ENCODE data around the gene CYSRT1.

The CYSRT1 gene

GRCh38 chr9:137243626-137244485 is 18.9 kb downstream of the CYSRT1 start:
- no peak for DNase-seq (ENCODE audit: extremely low read depth, low read depth)
- 0 out of 2 replicates have a peak overlapping the region, but pooled peaks have one; percentile 3 for H3K4me3 ChIP-seq (replicated peaks; ENCODE audit: low read depth, low read length)
- TF ChIP-seq CTCF (IDR thresholded peaks at IDR 0.05; ENCODE audit: low read depth, low read length, missing control alignments): no peak

GRCh38 chr9:137244486-137245449 is 19.8 kb downstream of the CYSRT1 start:
- H3K4me3 ChIP-seq (replicated peaks; ENCODE audit: low read depth, low read length): no peak overlapping the region
- no peak for DNase-seq (ENCODE audit: extremely low read depth, low read depth)
- TF ChIP-seq CTCF (IDR thresholded peaks at IDR 0.05; ENCODE audit: low read depth, low read length, missing control alignments): no peak

GRCh38 chr9:137245450-137246421 is 20.8 kb downstream of the CYSRT1 start:
- TF ChIP-seq CTCF (IDR thresholded peaks at IDR 0.05; ENCODE audit: low read depth, low read length, missing control alignments): no peak
- DNase-seq (ENCODE audit: extremely low read depth, low read depth): no peak
- H3K4me3 ChIP-seq (replicated peaks; ENCODE audit: low read depth, low read length): no peak overlapping the region

GRCh38 chr9:137247135-137247915 is 22.4 kb downstream of the CYSRT1 start:
- no peak for DNase-seq (ENCODE audit: extremely low read depth, low read depth)
- TF ChIP-seq CTCF (IDR thresholded peaks at IDR 0.05; ENCODE audit: low read depth, low read length, missing control alignments): no peak
- no peak overlapping the region for H3K4me3 ChIP-seq (replicated peaks; ENCODE audit: low read depth, low read length)

GRCh38 chr9:137247916-137248175 is 22.9 kb downstream of the CYSRT1 start:
- TF ChIP-seq CTCF (IDR thresholded peaks at IDR 0.05; ENCODE audit: low read depth, low read length, missing control alignments): no peak
- H3K4me3 ChIP-seq (replicated peaks; ENCODE audit: low read depth, low read length): no peak overlapping the region
- DNase-seq (ENCODE audit: extremely low read depth, low read depth): no peak

Data from HFF-Myc (cell line).